T47D (cell line): Measurements from ENCODE around the gene HDC.

ENCODE experiments used
- DNase-seq, 2 experiments: peaks; one replicate each; pipeline versions ENCODE4 v3.0.0 to v3.0.0-alpha.2; 2011 to 2012; ENCODE audit warnings: low read depth in 1 of 2, low spot score in 1 of 2
- JUND ChIP-seq: IDR thresholded peaks from 2 replicates; pipeline ENCODE4 v1.6.1; 2012; ENCODE audit warnings: low read depth
- in situ Hi-C: cut with HindIII; loops from 2 replicates; pipeline ENCODE4 v1.10.0; 2016; ENCODE audit warnings: low sequenced_read_pairs, low pct_unique_long_range_greater_than_20kb

HDC gene

DNA sequence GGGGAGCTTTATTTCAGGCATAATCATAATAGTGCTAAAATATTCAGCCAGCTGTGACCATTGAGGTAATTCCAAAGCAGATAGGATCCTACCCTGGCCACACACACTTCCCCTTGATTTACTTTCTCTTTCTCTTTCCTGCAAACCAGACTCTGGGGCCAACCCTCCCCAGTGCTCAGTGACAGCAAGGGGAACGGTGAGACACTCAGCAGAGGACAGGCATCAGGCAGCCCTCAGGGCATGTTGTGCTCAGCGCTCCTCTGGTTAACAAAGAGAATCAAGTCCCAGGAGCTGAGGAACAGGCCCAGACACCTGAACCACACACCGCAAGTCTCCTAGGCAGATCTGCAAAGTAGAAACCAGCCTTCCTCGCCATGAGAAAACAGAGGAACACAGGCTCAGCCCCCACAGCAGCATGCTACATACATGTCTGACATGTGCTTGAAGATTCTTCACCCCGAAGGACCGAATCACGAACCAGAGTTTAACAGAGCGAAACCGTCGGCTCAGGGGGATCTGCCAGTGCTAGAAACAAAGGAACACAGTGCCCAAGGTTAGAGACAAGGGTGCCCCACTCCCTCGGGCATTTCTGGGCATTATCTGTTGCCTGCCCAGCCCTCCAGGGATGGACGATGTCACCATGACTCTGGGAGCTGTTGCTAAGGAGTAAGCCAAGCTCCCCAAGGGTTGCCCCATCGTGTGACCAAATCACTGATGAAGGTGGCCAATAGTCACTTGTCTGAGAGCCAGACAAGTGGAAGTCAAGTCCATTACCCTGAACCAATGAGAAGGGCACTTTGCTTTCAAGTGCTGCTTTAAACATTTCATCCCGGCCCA is 17.5 kb downstream of the HDC start:
- no peak for DNase-seq
- in situ Hi-C loops: no loop called here
- TF ChIP-seq JUND: no peak

DNA sequence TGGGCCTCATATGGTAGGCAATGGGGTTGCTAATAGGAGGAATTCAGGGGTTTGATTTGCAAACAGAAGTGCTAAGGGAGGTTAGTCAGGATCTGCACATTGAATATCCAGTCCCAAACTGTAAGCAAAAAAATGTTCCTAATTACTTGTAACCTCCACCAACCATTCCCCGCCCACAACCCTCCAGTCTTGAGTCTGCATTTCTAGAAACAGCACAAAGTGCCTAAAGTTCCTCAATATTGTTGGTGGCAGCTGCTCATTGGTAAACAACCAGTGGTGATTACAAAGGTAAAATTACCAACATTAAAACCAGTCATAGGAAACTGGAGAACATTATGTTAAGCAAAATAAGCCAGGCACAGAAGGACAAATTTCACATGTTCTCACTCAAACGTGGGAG is 18.9 kb downstream of the HDC start:
- in situ Hi-C loops: no loop called here
- TF ChIP-seq JUND: no peak
- no peak for DNase-seq

DNA sequence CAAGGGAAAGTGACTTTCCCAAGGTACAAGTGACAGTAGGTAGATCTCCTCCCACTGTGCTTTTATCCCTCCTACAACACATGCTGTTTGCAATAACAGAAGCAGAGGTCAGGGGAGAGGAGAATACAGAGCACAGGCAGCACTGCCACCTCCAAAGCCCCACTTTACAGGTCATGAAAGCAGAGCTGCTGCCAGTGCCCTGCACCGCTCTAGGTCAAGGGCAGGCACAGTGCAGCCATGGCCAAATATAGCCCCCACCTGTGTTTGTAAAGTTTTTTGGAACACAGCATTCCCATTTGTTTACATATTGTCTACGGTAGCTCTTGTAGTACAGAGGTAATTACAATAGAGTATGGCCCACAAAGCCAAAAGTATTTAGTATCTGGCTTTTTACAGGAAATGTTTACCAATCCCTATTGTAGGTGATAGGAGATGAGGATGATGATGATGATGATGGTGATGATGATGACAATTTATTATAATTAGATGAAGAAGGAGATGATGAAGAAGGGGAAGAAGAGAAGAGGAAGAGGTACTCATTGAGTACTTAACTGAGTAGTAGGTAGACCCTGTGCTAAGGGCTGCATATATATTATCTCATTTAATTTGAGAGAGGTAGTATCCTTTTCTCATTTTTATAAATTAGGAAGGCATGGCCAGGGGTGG is 20.4 kb downstream of the HDC start:
- in situ Hi-C loops: no loop called here
- no peak for TF ChIP-seq JUND

DNA sequence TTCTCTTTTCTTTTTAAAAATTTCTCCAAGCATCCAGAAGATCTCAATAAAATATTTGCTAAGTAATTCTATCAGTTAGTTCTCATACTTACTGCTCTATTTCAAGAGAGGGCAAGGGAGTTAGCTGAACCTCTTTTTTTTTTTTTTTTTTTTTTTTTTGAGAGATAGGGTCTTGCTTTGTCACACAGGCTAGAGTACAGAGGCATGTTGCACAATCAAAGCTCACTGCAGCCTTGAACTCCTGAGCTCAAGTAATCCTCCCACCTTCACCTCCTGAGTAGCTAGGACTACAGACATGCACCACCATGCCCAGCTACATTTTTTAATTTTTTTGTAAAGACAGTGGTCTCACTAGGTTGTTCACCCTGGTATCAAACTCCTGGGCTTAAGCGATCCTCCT is 21.4 kb downstream of the HDC start:
- no peak for DNase-seq
- in situ Hi-C loops: no loop called here
- no peak for TF ChIP-seq JUND

More for the DNA sequence above, 20.4 kb downstream of the HDC start:
- no peak for DNase-seq

DNA sequence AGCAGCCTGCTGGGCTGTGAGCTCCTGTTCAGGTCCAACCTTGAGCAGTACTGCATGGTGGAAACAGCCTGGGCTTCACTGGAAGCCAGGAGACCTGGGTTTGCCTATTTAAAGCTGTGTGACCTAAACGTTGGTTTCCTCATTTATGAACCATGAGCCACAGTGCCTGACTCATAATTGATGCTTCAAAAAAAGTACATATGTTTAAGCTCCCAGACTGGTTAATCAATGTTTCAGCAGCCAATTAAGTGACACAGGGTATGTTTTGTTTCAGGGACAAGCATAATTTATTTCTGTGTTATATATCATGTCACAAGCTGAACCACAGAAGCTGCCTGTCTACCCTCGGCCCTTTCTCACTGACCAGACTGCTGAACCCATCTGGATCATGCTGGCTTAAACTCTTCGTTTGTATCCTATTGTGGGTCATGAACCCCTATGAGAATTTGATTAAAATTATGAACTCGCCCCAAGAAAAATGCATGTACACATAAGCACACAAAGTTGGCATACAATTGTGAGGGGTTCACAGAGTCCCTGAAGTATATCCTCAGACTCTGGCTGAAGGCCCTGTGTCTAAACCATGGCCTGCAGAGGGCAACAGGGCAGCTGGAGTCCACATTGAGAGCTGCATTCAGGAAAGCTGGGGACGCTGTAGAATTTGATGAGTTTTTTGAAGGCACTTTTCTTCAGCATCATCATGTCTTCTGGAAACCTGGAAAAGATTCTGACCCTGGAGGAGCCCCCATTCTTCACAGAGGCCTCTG is 23.7 kb downstream of the HDC start:
- in situ Hi-C loops: no loop called here
- DNase-seq: no peak

DNA sequence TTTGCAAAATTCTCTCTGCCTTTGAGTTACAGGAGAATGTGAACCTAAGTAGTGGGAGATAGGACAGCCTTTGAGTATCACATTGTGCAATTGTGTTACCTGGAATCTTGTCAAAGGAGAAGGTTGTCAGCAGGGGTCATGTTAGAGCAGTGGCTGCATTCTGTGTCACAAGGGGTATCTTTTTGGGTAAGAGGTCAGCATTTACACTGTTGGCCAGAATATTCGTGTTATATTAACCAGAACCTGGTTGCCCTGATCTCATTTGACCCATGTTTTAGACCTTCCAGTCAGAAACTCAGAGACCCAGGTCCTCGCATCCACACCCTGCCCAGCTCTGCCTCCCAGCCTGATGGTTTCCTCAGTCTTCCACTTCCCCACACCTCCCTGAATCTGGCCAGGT is 27.3 kb downstream of the HDC start:
- in situ Hi-C loops: no loop called here
- no peak for TF ChIP-seq JUND
- DNase-seq: no peak

More for the DNA sequence above, 23.7 kb downstream of the HDC start:
- no peak for TF ChIP-seq JUND

DNA sequence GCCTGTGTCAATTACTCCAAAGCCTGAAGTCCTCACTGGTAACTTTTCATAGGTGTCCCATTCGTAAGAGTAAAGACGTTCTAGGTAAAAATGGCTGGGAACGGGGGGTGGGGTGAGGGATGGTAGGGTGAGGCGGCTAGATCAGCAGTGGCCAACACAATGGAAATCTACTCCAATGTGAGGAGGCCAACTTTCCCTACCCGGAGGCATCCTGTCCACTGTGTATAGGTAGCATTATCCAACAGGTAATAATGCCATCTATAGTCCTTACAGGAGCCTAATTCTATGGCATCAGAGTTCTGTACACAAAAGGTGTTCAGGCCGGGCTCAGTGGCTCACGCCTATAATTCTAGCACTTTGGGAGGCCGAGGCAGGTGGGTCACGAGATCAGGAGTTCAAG is 29.1 kb downstream of the HDC start:
- no peak for DNase-seq
- in situ Hi-C loops: no loop called here
- TF ChIP-seq JUND: no peak

DNA sequence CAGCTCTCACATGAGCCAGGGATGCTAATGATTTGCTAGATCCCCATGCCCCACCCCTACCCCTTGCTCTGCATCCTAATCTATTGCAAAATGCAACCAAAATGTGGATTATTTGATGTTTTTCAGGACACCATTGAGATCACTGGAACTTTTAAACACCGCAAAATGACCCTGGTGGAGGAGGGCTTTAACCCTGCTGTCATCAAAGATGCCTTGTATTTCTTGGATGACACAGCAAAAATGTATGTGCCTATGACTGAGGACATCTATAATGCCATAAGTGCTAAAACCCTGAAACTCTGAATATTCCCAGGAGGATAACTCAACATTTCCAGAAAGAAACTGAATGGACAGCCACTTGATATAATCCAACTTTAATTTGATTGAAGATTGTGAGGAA is 29.7 kb downstream of the HDC start:
- in situ Hi-C loops: no loop called here
- DNase-seq: no peak
- no peak for TF ChIP-seq JUND

DNA sequence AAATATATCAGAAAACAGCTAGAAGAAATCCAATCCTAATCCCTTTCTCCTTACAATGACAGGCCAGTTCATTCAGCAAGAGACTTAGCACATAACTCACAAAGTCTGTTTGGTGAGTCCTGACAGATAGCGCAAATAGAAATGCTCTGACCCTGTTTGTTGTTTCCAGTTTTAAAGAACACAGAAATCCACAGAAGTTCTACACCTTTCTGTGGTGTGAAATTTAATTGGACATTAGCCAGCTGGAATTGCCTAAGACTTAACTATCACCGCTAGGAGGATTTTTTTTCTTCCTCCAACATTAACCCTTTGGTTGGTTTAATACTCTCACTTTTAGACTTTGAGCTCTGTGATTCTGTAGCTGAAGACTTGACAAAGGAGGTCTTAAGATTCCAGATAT is 30.8 kb downstream of the HDC start:
- TF ChIP-seq JUND: no peak
- no peak for DNase-seq
- in situ Hi-C loops: no loop called here

DNA sequence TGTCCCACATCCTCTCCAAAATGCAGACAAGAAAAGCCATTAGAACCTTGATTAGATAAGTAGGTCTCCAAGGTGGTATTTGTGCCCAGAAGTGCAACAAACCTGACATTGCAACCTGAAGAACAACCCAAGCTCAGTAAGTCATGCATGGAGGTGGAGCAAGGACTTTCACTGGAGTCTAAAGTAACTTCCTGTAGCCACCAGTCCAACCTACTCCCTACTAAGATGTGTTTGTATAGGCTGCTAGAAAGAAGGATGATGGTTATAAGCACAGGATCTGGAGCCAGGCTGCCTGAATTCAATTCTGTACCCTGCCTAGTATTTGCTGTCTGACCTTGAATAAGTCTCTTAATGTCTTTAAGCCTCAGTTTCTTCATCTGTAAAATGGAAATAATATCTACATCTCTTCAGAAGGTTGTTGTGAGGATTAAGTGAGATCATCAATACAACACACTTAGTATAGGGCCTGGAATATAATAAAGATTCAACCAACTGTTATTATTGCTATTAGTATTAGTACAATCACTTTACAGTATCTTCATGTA is 32.3 kb downstream of the HDC start:
- no peak for DNase-seq
- in situ Hi-C loops: no loop called here
- no peak for TF ChIP-seq JUND

DNA sequence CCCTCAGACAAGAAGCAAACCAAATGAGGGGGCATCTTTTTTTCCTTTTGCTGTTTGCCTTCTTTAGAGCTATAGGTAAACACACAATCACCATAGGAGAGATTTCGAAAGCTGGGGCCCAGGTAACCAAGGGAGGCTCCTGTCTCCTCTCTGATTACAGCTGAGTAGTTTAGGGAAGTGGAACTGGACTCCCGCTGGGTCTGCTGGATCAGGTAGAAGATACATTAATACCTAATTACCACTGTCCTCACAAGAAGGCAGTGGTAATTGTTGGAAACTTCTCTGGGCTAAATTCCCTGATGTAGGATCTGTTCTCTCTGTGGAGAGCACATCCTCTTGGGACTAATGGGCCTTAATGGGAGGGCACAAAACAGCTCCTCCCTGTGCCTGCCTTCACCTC is 32.7 kb downstream of the HDC start:
- in situ Hi-C loops: no loop called here
- no peak for TF ChIP-seq JUND
- no peak for DNase-seq

DNA sequence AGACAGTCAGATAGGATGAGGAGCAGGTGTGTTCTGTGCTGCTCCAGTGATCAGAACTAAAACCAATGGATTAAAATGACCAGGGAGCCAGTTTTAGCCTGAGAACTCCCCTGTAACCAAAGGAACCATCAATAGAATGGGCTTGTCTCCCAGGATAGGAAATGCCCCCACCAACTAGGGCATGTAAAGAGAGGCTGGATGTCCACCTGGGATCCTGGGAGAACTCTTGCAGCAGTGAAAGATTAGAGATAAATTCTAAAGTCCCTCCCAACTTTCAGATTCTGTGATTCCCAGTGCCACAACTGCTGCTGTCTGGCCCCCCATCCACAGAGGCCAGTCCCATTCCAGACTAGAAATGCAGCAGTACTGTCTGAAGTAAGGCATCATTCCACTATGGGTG is 33.8 kb downstream of the HDC start:
- in situ Hi-C loops: no loop called here
- no peak for DNase-seq
- TF ChIP-seq JUND: no peak

DNA sequence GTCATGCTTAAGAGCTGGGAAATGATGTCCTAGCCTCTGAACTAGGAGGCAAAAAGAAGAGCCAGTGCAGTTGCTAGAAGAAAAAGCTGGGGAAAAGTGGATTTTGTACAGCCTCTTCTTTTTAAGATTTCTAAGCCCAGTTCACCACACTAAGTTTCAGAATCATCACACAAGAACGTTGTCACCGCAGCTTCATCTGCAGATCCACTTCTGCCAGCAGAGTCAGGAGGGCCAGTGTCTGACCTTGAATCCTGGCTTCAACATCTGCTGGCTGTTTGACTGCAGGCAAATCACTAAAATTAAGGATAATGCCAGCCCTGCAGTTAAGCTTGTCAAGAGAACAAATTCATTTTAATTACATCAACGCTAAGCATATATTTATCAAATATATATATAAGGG is 36.2 kb downstream of the HDC start:
- no peak for DNase-seq
- in situ Hi-C loops: no loop called here
- TF ChIP-seq JUND: no peak
